Right hindlimb (tissue), 1 donor: ENCODE results near the gene ITPR1.
A peak's percentile ranks its signal among the peaks of the same experiment; 100 is the strongest.

Experiments used
- DNase-seq: peaks from one replicate; pipeline ENCODE4 v3.0.0-alpha.2; 2018

The ITPR1 gene

DNA sequence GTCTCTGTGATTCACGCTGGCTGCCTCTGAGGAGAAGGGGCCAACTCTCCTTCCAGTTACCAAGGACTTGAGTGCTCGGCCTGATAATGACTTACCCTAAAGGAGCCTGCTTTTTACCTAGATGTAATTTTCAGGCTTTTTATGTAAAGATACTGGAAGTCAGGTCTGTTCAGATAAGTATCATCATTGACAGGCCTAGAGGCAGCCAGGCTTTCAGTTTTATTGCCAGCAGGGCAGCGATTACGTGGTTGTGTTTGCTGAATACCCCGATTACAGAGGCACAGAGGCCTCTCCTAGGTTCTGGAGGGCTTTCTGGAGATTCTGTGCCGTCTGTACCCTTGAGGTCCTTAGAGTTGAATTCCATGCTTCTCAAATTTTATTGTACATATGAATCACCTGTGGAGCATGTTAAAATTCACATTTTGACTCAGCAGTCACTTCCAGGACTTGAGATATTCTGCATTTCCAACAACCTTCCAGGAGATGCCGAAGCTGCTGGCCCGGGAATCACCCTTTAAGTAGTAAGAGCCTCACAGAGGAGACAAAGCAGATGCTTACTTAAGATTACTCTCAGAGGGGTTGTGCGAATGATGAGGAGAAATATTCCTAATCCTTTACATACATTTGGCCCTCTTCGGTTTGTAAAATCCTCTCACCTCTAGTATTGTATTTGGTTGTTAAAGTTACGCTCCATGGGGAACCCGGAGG lies 326.0 kb downstream of the ITPR1 start:
- DNase-seq, result no peak

DNA sequence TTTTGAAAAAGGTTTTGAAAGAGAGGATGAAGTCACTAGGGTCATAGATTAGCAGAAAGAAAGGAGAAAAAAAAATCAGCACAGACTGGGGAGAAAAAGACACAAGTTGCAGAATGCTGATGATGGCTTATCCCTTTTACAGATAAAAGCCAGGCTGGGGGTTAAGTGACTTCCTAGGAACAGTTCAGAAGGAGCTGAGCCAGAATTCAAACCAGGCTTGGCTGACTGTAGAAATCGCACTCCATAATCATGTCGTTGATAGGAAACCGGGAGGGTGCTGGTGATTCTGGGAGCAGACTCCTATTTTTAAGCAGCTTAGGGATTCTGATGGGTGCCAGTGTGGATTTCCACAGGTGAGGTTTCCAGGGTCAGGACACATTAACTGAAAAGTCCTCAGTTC lies 326.6 kb downstream of the ITPR1 start:
- no peak for DNase-seq

DNA sequence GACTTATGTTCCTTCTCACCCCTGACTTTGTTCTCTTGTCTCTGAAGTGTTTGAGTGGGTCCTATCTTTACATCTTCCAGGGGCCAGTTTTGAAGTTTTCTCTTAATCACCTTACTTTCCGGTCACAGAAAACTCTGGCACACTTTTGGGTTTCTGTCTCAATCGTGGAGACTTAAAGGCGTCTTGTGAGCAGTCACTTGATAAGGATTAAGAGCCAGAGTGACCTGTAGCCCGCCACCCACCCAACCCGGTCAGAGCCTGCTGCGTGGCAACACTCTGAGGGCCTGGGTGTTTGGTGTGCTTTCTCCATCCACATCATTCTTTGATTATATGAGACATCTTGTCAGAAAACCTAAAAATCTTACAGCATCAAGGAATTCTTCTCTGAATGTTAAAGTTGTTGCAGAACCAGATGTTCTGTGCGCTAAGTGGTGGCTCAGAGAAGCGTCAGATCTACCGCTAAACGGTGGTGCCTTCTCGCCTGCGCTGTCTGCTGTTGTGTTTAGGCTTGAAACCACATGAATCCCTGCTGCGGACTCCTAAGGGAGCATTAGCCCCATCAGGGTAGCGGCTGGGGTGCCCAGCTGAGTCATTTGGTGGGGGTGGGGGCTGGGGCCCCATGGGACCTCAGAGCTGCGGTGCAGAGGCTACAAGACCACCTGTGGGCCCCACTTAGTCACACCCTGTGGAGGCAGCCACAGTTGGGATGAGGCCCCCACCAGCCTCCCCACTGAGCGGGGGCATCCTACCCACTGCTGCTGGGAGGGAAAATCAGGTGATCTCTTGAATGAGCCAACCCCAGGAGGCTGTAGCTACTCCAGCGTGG lies 327.4 kb downstream of the ITPR1 start:
- DNase-seq, result no peak

DNA sequence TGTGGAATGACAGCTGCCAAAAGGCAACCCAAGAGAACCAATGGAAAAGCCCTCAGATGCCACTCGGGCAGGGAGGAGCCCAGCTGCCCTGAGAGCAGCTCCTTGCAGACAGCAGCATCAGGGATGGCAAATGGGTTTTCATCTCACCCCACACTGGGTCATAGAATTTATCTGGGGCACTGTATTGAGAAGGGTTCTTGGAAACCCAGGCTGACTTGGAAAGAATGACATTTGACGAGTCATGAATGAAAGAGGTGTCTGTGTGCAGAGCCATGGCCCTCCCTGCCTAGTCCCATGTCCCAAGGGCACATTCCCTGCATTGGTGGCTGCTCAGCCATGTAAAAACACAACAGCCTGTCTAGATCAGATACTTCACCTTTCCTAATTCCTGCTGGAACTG lies 328.2 kb downstream of the ITPR1 start:
- no peak for DNase-seq

DNA sequence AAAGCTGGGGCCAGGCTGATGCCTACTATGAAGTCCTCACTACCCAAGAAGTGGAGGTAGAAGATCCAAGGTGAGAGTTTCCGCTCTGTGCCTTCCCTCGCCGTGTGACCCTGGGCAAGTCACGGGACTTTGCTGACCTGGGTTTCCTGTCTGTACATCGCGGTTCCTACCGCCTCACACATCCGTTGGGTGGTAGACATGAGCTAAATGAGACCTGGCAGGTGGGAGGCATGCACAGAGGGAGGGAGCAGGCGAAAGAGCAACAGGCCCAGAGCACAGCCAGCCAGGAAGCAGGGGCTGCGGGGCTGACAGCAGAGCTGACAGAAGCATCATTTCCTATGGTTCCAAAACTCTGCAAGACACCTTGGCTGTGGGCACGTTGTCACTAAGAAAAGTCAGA lies 328.8 kb downstream of the ITPR1 start:
- no peak for DNase-seq

DNA sequence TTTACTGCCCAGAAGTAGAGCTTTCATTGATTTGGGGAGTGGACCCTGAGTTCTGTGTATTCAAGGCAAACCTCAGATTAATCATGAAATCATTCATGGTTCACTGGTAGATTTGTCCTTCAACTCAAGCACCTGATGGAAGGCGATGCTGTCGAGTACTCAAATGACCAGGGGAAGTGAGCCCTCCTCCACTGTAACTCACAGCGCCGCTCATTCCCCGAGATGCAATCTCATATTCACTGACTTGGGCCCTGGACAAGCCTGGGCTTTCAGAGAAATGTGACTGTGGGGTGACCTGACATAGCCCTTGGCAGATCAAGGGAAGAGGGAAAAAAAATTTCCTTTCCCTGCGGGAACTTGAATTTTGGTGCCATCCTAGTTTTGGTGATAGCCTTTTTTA lies 329.4 kb downstream of the ITPR1 start:
- DNase-seq, result no peak

DNA sequence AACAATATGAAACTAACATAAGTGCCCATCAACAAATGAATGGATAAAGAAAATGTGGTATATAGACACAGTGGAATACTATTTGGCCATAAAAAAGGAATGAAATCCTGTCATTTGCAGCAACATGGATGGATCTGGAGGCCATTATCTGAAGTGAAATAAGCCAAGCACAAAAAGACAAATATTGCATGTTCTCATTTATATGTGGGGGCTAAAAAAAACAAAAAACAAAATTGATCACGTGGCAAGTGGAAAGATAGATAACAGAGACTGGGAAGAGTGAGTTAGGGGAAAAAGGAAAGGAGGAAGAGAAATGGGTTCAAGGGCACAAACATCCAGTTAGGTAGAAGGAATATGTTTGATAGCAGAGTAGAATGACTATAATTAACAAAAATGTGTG lies 330.2 kb downstream of the ITPR1 start:
- no peak for DNase-seq

DNA sequence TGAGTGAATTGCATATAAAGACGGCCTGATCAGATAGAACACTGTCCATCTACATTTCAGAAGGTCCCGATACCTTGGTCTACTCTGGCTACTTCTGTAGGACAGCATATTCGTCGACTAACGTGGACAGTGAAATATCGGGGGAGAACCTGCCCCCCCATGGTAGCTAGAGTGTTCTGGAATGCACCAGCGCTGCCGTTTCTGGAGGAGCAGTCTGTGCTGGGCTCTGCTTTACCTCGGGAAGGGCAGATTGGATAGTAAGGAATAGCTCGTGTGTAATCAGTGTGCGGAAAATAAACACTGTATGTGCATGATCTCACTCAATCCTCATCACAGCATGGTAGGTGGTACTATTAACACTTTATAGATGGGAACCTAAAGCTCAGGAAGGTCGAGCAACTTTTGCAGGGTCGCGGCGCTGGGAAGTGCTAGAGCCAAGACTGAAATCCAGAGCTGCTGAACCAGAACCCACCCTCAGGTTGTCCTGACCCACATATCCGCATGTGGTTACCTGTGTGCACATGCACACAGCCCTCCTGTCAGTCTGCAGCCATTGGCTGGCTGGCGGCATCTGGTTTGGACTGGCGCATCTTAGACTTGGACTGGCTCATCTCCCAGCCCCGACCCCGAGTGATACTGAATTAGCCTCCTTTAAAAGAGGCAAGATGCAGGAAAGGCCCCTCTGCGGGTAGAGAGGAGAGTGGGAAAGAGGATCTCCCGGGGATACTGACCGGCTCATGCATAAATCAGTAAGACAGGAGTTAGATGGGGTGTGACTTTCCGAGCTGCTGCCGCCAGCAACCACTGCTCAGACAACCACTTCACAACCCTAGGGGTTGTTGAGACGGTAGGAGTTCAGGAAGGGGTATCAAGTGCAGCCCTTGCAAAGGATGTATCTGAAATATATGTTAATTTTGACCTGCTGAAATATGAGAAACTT lies 331.1 kb downstream of the ITPR1 start:
- no peak for DNase-seq

DNA sequence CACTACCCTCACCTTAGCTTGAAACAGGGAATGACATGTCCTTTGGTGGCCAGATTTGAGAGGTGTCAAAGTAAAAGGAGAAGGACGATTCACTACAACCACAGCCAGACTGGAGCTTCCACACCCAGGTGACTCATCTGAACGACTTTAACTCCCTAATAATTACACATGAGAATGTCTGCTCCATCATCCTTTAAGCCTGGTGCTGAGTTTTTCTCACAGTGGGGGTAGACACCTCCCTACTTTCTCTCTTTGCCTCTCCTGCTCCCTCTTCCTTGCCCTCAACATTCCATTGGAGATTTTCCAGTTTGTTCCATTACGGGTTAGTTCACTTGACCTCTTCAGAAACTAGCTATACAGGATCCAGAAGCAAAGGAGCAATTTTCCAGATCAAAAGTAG lies 331.8 kb downstream of the ITPR1 start:
- no peak for DNase-seq

DNA sequence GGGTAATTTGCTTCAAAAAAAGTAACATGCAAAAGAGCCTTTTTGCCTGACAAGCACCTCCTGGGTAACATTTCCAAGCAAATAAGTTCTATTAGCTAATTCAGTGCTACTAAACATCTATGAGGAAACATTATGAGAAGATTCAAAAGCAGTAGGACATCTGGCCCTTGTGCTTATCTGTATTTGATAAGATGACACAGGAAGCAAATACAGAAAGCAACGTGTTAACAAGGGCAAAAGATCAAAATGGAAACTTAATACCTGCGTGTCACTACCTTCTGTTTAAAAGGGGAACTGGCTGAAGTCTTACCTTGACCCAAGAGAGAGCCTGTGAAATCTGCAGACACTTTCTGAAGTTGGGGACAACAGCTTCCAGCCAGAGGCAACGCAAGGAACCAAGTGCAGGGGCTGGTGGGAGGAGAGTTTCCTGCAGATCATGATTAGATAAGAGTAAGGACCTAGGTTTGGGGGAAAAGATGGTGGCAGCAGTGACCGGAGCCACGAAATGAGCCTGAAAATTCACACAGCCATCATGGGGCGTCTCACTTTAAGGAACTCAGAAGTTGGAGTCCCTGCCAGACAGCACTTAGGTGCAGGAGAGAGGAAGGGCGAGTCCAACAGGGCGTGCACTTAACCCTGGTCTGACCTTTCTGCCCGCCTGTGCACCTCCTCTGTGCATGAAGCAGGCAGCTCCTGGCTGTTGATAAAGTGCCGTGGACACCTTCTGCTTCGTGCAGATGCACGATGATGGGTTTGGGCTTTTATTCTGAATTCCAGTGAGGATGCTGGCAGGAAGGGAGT lies 332.5 kb downstream of the ITPR1 start:
- DNase-seq, result no peak

DNA sequence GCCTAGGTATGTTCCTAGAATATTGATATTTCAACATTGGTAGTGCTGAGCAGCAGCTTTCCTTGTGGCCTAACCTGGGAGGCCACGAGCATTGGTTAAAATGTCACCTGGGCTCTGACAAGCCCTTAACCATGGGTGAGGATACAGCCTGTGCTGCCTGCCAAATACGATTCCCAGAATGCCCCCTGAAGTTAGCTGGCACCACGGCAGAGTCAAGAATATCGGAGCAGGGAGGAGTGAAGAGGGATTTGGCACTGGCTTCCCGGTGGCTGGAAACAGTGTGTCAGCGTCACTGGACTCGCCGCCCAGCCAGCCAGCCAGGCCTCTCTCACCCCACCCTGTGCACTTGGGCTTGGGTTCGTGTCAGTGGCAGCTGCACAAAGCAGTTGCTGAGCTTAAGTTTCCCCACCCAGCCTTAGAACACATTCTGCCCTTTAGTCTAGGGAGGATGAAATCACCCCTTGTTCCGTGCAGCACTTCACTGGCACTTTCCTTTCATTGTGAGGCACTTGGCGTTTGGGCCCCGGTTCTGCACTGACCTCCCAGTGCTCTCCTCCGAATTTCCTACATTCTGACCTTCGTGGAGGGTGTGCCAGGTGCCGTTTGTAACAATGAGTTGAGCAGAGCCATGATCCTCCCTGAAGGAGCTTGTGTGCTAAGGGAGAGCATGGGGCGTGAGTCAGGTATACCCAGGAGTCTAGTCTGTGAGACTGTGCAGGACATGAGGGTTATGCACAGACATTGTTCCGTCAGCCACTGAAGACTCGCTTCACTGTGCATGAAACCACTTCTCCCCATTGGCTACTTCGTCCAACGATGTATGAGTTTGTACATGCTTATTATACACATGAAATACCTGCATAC lies 333.3 kb downstream of the ITPR1 start:
- peak; percentile 90 for DNase-seq

DNA sequence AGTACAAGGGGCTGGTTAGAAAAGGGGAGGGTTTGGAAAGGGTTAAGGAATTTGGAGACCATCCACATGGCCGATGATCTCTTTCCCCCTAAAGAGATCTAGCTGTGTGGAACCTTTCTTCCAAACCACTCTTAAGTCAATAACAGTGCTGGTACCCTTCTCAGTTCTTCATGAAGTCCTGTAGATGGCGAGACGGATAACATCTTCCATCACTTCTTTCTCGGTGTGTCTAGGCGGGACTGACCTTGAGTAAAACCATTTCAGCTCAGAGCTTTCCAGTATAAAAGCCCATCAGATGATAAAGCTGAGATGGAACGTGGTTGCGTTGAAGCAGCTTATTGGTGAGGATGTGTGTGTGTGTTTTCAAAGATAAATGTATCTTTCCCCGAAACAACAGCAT lies 334.6 kb downstream of the ITPR1 start:
- DNase-seq, result no peak

DNA sequence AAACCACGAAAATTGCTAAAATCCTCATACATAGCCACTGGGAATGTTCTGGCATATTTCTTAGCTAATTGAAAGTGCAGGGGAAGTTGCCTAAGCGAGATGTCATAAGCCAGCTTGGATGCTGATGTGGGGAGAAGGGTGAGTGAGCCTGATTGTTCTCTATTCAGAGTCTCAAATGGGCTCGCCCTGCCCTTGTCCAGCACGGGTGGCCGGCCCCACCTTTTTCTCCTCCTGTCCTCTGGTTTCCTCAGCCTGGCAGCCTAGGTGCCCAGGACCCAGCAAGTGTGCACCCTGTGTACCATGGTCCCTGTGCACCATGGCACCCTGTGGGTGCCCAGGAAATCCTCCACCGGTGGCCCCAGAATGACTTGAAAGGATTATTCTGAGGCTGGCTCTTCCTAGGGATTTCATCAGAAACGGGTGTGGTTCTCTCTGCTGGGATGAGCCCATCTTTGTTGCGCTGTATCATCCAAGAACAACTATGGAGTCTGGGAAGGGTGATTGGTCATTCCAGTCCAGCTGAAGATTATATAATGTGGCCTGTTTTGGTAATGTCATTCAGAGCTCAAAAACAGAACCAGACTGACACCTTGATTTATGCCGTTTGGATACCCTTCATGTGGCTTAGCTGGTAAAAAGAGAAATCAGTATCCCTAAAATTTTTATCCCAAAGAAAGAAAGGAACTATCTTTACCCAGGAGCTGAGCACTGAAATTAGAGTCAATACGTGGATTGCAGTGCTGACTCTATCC lies 335.3 kb downstream of the ITPR1 start:
- DNase-seq, result no peak

DNA sequence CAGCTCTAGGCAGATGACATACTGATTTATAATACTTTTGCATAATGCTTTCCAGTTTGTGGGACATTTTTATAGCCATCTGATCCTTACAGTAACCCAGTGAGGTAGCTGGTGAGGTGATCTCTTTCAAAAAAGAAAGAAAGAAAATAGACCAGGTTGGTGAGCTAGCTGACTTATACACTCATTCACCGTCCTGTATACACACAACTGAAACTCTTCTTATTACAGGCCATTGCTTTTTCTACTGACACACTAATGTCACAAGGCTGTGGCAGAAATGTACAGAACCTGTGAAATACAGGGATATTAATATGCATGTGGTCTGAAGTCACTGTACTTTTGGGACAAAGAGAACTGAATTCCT lies 335.9 kb downstream of the ITPR1 start:
- DNase-seq, result no peak

DNA sequence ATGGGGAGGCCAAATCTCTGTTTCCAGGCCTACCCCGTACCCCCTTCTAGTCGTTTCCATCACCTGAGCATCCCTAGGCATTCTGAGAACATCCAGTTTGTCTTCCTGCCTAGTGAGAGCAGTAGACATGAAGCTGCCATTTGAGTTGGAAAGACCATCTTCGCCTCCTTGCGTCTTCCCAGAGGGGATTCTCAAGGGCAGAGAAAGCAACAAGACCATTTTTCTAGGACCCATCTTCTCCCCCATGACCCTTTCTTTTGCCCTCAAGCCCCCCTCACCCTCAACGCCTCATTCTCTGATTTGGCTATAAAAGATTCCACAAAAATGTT lies 337.4 kb downstream of the ITPR1 start:
- DNase-seq, result no peak

DNA sequence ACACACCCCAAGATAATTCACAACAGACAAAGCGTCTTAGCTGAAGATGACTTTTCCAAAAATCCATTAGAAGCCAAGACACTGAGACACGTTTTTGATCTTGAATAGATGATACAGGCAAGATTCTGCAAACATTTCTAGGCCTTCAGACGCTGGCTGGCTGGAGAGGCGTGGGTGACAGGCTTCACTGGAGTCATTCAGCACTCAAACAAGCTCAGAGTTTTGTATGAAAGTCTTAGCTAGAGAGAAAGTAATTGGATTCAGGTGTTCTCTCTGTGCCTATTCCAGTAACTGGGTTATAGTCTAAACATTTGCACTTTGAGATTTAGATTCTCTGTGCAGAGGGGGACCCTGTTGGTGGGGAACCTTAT lies 338.4 kb downstream of the ITPR1 start:
- no peak for DNase-seq

DNA sequence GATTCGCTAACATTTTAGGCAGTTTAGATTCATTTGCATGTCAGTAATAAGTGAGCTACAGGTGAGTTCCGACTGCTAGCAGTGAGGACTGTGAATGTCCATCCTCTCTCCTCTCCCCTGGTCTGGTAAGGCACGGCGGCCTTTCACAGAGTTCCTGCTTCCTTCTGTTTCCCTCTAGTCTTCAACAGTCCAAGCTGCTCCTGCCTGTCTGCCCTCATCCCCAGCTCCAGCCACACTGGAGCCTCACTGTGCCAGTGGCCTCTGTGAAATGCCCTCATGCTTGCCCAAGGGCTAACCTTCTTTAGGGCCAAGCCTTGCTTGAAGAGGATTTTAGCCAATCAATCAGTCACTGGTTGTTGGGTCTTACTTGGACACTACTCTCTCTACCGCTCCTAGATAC lies 340.3 kb downstream of the ITPR1 start:
- DNase-seq, result no peak

DNA sequence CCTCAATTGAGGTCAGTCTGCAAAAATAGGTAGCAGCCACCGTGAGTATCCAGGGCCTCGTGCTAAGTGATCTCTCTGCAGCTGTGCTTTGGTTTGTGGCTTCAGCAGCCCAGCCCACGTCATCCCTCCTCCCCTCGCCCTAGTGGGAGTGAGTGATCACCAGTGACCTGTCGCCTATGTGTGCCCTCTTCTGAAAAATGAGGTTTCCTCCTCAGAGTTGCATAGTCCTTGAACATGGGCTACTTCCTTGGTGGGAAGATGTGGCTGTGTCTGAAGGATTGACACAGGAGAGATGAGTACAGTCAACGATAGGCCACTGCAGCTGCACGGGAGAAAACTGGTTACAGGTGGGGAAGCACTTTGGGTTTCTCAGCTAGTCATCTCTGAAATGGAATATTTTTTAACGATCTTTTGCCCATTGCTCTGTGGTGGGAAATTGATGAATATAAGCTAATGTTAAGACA lies 341.3 kb downstream of the ITPR1 start:
- DNase-seq, result no peak

DNA sequence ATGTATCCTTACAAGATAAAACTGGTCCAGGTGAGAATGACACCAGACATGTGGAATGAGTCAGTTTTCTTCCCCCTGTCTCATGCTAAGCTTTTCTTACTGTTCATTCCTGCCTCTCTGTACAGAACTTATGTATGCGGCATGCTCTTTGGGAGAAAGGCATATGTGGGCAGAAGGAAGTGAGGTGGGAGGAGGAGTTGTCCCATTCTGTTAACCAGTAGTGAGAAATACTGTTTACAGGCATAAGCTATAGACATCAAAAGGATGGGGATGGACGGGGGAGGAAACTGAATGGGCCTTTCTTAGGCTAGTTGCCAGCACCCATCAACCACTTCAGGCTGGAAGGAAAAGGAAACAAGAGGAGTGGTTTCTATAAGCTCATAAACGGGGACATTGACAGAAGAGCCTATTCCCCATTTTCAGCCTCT lies 342.5 kb downstream of the ITPR1 start:
- no peak for DNase-seq

DNA sequence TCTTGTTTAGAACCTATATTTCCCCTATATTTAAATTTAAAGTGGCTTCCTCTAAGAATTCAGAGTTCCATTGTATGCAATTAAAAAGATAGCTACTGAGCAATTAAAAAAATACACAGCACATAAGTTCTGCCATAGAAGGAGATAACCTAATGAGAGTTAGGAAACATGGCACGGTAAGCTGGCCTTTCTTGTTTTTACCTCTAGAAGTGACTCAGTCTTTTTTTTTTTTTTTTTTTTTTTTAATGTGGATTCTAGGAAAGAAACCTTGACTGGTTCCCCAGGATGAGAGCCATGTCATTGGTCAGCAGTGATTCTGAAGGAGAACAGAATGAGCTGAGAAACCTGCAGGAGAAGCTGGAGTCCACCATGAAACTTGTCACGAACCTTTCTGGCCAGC lies 343.4 kb downstream of the ITPR1 start:
- no peak for DNase-seq

DNA sequence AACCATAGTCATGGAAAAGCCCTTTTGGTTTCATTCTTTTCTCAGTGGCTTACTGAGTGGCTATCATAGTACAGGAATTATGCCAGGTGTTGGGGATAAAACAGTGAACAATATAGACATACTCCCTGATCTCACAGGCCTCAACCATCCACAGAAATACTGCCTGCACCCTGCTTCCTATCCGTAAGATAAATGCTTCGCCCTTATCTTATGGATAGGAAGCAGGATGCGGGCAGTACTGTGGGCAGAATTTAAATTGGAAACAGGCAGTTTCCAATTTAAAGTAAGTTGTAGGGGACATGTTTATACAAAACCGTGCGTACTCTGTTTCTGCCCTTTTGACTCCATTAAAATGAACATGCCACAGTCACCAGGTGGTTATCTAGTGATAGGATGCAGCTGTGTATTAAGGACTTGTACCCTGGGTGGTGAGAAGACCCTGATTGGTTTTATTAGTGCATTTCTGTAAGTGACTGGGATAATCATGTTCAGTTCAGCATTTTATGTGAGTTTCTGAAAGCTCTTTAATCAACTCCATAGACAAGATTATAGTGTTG lies 344.3 kb downstream of the ITPR1 start:
- DNase-seq, result no peak
